GM21447 (cell line): Measurements from ENCODE around the gene KLRB1.
"Not testable (repeated sequence)": the region's sequence is repeated elsewhere in the genome, so short reads cannot be mapped to it uniquely, and the experiment has no call there.

Experiments used
- ATAC-seq: cut with Tn5 transposase; IDR thresholded peaks from one replicate; pipeline ENCODE4 v1.9.1; 2021; ENCODE audit not compliant: unreplicated experiment

The KLRB1 gene

GRCh38 chr12:9625019-9625418 is 17.3 kb upstream of the KLRB1 start:
- ATAC-seq = no peak

GRCh38 chr12:9619411-9620179 is 11.9 kb upstream of the KLRB1 start:
- no peak for ATAC-seq

- ATAC-seq = not testable (repeated sequence)
Measured at GRCh38 chr12:9618906-9619305, 11.2 kb upstream of the KLRB1 start.

- no peak for ATAC-seq
Measured at GRCh38 chr12:9617124-9617523, 9.4 kb upstream of the KLRB1 start.

- no peak for ATAC-seq
Measured at GRCh38 chr12:9615420-9616136, 7.9 kb upstream of the KLRB1 start.

GRCh38 chr12:9610606-9611005 is 2.9 kb upstream of the KLRB1 start:
- not testable (repeated sequence) for ATAC-seq

- ATAC-seq = no peak
Measured at GRCh38 chr12:9606736-9607372, 862 bp downstream of the KLRB1 start.

GRCh38 chr12:9606247-9606646 is 1.5 kb downstream of the KLRB1 start:
- no peak for ATAC-seq

GRCh38 chr12:9605483-9605882 is 2.2 kb downstream of the KLRB1 start:
- no peak for ATAC-seq

GRCh38 chr12:9604287-9604686 is 3.4 kb downstream of the KLRB1 start:
- no peak for ATAC-seq

GRCh38 chr12:9600426-9600825 is 7.3 kb downstream of the KLRB1 start:
- ATAC-seq = not testable (repeated sequence)

- no peak for ATAC-seq
Measured at GRCh38 chr12:9598363-9598762, 9.4 kb downstream of the KLRB1 start.

GRCh38 chr12:9597365-9597764 is 10.4 kb downstream of the KLRB1 start:
- no peak for ATAC-seq

GRCh38 chr12:9590441-9590840 is 17.3 kb downstream of the KLRB1 start:
- no peak for ATAC-seq

- ATAC-seq = no peak
Measured at GRCh38 chr12:9588749-9589148, 19.0 kb downstream of the KLRB1 start.

GRCh38 chr12:9587987-9588600 is 19.6 kb downstream of the KLRB1 start:
- ATAC-seq = no peak

GRCh38 chr12:9577729-9578128 is 30.0 kb downstream of the KLRB1 start:
- not testable (repeated sequence) for ATAC-seq

GRCh38 chr12:9567151-9567550 is 40.6 kb downstream of the KLRB1 start:
- ATAC-seq = not testable (repeated sequence)

- ATAC-seq = not testable (repeated sequence)
Measured at GRCh38 chr12:9566113-9566512, 41.6 kb downstream of the KLRB1 start.

GRCh38 chr12:9564418-9564817 is 43.3 kb downstream of the KLRB1 start:
- ATAC-seq = not testable (repeated sequence)

- ATAC-seq = not testable (repeated sequence)
Measured at GRCh38 chr12:9562841-9563453, 44.8 kb downstream of the KLRB1 start.
